T follicular helper cell (primary cell): ENCODE results near the gene TNFSF18.

Experiments
- DNase-seq: peaks from one replicate; pipeline ENCODE4 v3.0.0-alpha.2; 2020; ENCODE audit warnings: low read depth

The TNFSF18 gene

GRCh38 chr1:173039626-173040025 lies 11.1 kb downstream of the TNFSF18 start:
- DNase-seq: no peak

DNA sequence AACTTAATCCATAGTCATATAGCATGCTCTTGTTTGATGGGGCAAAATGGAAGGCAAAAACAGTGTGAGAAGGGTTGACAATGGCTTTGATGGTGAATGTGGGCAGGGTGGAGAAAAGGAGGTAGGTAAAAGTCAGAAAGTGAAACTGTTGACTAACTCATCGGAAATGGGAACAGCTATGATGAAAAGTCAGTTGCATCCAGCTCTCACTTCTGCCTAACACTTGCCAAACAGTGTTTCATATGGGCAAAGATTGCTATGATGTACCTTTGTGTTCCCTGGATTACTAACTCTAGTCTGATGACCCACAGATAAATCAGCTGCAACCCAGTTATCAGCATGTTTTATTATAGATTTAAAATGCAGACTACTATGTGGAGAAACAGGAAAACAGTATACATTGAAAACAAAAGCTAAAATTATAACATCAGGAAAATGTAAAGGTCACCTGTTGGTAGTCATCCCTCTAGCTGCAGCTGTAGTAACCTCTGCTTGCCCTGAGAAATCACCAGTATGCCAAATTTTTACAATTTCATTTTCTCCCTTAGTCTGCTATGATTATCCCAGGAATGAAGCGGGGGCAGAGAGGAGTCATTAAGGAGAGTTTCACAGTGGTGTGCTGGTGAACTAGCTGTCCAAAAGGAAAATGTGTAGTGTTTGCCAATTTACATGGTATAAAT lies 11.7 kb downstream of the TNFSF18 start:
- DNase-seq: no peak

DNA sequence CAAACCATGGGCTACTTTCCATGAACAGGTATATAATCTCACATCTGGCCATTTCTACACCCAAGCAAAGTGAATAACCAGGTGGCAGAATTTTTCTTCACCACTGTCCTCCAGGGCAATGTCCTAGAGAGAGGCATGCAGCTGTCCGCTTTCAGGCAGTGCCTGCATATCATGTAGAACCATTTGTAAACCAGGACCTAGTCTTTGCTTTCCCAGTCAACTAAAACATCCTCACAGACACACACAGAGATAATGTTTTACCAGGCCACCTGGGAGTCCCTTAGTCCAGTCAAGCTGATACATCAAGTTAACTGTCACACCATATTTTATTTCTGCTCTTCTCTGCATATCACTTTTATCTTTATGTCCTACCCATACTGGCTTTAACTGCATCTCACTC lies 26.2 kb downstream of the TNFSF18 start:
- DNase-seq: no peak

DNA sequence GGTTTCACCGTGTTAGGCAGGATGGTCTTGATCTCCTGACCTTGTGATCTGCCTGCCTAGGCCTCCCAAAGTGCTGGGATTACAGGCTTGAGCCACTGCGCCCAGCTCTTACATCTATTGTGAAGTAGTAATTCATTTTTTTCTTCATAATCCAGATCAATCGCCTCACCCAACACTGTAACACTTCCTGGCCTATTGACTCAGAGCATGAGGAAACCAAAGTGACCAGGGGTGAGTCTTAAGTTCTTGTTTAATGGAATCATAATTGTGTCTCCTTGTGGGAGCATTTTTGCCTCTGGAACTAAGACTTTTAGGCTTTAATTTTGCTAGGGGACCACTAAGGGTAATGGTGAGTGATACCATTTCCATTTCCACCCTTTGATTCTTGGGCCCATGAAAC lies 27.4 kb downstream of the TNFSF18 start:
- DNase-seq: no peak

DNA sequence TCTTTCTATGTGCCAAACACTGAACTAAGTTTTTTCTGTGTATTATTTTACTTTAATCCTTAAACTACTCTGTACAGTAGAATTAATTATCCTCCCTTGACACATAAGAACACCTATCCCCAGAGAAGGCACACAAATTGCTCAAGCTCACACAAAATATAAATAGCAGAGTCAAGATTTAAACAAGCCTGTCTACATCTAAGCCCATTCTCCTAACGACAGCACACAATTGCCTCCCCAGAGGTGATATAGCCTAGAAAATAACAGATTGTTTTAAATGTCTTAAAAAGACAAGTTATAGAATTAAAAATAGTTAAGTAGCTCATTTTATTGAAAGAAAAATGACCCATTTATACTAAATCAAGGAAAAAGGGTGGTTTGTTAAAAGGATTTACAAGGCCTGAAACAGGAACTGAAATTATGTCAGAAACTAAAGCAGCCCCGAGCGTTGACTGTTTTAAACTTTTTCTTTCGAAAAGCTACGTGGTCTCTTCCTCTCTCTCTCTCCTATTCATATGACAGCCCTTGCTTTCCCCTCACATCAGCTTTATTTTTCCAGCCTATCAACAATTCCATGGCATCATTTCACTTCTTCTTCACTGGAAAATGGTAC lies 30.5 kb downstream of the TNFSF18 start:
- DNase-seq: no peak

GRCh38 chr1:173017792-173018191 lies 32.9 kb downstream of the TNFSF18 start:
- no peak for DNase-seq

DNA sequence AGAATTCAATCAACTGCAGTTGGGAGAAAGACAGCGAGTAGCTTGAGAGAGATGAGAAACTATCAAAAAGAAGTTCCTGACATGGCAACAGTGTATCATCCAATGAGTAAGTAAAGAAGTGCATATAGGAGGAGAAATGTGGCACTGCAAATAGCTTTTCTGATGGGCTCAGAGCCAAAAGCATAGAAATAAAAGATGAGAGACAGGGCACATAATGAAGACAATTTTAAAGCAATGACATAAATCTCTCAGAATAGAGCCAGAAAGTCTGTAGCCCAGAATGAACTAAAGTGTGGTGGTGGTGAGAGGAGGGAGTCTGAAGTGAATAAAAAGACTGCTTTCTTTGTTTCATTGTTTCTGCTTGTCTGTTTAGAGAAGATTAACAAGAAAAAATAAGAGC lies 34.3 kb downstream of the TNFSF18 start:
- DNase-seq: no peak

DNA sequence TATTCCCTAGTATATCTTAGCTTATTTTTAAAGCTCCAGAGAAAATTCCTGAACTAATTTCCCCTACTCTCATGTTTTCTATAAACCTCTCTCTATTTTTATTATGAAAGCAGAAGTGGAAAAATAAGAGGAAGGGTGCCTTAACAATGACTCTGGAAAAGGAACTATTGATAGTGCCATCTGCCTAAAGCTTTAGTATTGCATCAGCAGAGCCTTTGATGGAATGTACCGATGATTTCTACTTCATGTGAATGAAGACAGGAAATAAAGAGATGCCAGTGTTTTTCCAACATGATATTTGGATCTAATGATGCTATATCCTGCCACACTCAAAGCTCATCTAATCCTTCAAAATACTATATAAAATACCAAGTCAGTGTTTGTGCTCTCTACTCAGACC lies 35.1 kb downstream of the TNFSF18 start:
- no peak for DNase-seq

- no peak for DNase-seq
Observed at GRCh38 chr1:173014160-173014559, 36.6 kb downstream of the TNFSF18 start.

DNA sequence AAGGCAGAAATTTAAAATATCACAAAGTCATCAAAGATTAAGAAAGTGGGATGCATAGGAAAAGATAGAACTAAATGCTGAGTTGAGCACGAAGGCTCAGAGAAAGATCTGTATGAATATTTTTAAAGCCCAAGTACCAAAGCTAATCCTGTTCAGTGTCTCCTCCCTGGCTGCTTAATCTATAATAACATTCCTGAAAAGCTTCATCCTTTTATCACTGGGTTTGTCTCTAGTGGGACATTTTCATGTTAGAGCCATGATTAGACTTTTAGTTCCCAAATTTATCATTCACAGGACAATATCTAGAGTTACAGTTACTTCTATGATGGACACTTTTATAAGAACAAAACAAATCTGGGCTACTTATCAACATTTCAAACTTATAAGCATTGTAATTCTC lies 38.6 kb downstream of the TNFSF18 start:
- DNase-seq: no peak

DNA sequence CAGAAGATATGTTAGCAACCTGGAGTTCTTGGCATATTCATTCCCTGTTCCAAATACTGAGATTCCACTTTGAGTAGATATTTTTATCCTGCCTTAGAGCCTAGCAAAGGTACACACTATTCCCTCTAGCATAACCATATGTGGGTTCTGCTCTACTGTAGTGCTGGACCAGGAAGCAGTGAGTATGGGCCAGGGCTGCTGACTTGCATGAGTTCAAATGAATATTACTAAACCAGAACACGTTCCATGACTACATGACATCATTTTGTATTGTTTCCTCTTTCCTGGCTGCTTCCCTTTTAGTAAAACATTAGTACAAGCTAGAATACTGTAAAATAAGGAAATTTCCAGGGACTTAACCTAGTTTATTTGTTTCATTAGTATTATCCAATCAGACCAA lies 41.1 kb downstream of the TNFSF18 start:
- DNase-seq: no peak

DNA sequence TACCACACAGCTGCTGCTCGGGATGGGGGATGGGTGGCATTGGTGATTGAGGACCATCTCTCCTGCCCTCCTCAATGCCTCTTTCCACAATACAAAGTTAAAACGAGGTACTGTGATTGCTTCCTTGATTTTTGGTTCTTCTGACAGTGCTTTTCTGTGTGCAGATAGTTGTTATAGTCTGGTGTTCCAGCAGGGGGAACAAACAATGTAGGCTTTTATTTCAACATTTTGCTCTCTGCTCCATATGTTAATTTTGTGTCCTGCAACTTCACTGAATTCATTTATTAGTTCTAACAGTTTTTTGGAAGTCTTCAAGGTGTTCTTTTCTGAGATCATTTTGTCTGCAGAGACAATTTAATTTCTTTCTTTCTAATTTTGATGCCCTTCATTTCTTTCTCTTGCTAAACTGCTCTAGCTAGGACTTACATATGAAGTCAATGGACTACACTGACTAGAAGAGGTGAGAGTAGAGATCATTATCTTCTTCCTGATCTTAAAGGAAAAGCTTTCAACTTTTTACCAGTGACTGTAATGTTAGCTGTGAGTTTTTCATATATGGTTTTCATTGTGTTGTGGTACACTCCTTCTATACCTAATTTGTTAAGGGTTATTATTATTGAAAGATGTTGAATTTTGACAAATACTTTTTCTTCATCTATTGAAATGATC lies 45.4 kb downstream of the TNFSF18 start:
- DNase-seq: no peak

- DNase-seq: no peak
Observed at GRCh38 chr1:173002891-173003838, 47.6 kb downstream of the TNFSF18 start.

- no peak for DNase-seq
Observed at GRCh38 chr1:172999349-172999748, 51.4 kb downstream of the TNFSF18 start.

- no peak for DNase-seq
Observed at GRCh38 chr1:172997941-172998361, 52.8 kb downstream of the TNFSF18 start.

DNA sequence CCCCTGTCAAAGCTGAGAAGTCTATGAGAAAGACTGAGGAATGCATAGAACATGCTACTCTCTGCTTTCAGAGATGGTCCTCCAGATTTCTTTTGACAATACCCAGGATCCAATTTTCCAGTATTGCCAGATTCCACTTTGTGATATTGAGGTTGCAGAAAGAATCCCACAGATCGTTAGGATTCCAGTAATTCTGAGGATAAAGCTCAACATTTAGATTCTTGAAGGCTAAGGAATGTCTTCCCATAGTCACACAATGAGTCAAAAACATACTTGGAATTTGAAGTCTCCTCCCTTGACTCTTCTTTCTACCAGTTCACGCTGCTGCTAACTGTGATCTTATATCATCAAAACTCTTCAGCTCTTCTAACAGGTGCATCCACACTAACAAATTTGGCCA lies 57.1 kb downstream of the TNFSF18 start:
- DNase-seq: no peak

GRCh38 chr1:172991674-172992400 lies 58.9 kb downstream of the TNFSF18 start:
- no peak for DNase-seq

DNA sequence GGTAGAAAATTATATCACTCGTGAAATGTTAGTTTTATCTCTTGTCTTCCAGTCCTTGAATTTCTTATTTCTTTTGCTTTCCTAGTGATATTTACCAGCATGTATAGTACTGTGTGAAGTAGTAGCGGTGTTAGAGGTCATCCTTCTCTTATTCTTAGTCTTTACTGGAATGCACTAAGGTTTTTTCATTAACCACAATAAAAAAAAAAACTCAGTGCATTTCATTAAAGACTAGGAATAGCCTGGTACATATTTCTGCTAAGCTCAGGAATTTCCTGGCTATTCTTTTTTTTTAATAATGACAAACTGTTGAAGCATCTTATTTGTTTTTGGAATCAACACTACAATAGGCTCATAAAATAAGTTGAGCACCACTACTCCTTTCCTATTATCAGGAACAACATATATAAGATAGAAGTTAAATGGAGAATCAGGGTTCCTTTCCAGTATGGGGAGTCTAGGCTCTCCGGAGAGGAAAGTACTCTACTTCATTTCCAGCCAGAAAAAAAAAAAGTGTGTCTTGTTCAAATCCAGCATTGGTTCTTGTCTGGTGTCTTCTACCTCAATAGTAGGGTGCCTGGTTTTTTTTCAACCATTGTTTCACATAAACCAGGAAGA lies 60.0 kb downstream of the TNFSF18 start:
- DNase-seq: no peak
